Central memory CD8-positive, alpha-beta T cell (primary cell): ENCODE results near the gene BAG1.

ENCODE experiments used
- ATAC-seq: fragments of 150-1000 bp; cut with Tn5 transposase; replicated peaks from 2 replicates; pipeline ENCODE4 v1.10.0; 2022; ENCODE audit warnings: mild to moderate bottlenecking, moderate FRiP score, moderate number of reproducible peaks; ENCODE audit not compliant: poor library complexity, severe bottlenecking; ENCODE audit errors: extremely low read depth
- DNase-seq, 2 donors: peaks; one replicate each; pipeline ENCODE4 v3.0.0; 2021; ENCODE audit warnings: low spot score in 2 of 2
- H3K27ac Mint-ChIP-seq: one replicate; pipeline ENCODE4 v1.8.0; 2022; ENCODE audit warnings: low read depth, mild to moderate bottlenecking, moderate library complexity, mixed read lengths
- H3K27me3 Mint-ChIP-seq: one replicate; pipeline ENCODE4 v1.8.0; 2022; ENCODE audit warnings: mixed read lengths
- H3K36me3 Mint-ChIP-seq: one replicate; pipeline ENCODE4 v1.8.0; 2022; ENCODE audit warnings: mild to moderate bottlenecking, moderate library complexity, mixed read lengths; ENCODE audit not compliant: insufficient read depth
- H3K4me1 Mint-ChIP-seq: one replicate; pipeline ENCODE4 v1.8.0; 2022; ENCODE audit warnings: mixed read lengths
- H3K4me3 Mint-ChIP-seq: one replicate; pipeline ENCODE4 v1.8.0; 2022; ENCODE audit warnings: mild to moderate bottlenecking, moderate library complexity, mixed read lengths
- H3K9me3 Mint-ChIP-seq: one replicate; pipeline ENCODE4 v1.8.0; 2022; ENCODE audit warnings: mixed read lengths

The BAG1 gene

DNA sequence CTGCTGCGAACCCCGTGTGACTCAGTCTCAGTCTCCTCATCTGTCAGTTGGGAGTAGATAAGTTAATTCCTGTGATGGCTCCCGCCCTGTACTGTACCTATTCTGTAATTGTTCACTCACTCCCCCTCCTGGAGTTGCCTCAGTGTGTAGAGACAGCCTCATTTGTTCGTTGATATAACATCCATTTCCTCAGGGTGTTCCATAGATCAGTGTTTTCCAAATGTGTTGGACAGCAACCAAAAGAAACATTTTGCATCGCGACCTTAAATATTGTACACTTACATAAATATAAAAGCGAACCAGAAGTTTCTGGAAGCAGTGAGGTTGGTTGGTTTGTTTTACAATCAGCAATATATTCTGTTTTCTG is 26.5 kb upstream of the BAG1 start:
- Mint-ChIP-seq H3K9me3 (no peaks in the 10 kb centered on the region), H3K36me3 (peaks cover 27% of the 10 kb centered on the region), H3K27ac (peak overlapping the region; percentile 97), H3K27me3 (no peaks in the 10 kb centered on the region), H3K4me1 (peaks cover 38% of the 10 kb centered on the region), H3K4me3 (peak overlapping the region; percentile 84)
- ATAC-seq = no peak
- DNase-seq = no peak

DNA sequence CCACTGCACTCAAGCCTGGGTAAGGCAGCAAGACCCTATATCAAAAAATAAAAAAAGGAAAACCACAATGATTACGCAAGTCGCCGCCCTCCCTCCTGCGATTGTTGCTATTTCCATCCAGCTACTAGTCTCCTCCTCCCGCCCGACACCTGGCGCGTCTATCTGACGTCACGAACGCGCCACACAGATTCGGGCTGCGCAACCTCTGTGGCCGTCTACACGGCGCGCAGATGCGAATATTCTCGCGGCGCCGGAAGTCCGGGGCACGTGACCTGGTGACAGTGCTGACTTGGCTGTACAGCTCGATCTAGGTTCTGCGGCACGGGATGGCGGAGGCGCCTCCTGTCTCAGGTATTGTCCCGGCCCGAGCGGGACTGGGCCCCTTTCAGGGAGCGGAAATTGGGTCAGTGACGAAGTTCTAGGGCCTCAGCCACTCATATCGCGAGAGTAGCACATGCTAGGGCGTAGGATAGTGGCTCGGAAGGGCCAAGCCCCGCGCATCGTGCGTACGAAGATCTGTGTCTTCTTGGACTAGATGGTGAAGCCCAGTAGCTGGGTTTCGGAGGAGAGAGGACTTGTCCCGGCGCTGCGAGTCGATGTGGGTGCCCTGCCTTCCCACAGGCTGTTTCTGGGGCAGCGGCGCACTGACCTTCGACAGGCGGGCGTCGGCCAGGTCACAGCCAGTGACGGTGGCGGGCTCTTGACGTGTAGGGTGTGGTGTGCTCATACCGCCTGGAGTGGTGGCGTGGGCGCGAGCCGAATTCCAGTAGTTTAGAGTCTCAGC is 25.9 kb upstream of the BAG1 start, which contains the start of gene NFX1:
TSS of gene NFX1 (plus strand) at position 270 of the 784 bp plus-strand sequence. CDS start at position 327, 57 bp downstream.
- peak; percentile 88 for ATAC-seq
- H3K27me3 Mint-ChIP-seq = no peaks in the 10 kb centered on the region

GRCh38 chr9:33289936-33290246 is 25.4 kb upstream of the BAG1 start:
- Mint-ChIP-seq H3K36me3 (peaks cover 26% of the 10 kb centered on the region), H3K4me1 (peaks cover 35% of the 10 kb centered on the region), H3K27ac (peak overlapping the region; percentile 97), H3K9me3 (no peaks in the 10 kb centered on the region), H3K27me3 (no peaks in the 10 kb centered on the region), H3K4me3 (peak overlapping the region; percentile 84)
- ATAC-seq (no peak), DNase-seq (no peak)

More for the DNA sequence above, 25.9 kb upstream of the BAG1 start, which contains the start of gene NFX1:
- DNase-seq = peak; percentile 95 to 99
- Mint-ChIP-seq H3K4me3 (peak within 1 kb of the TSS; percentile 84), H3K27ac (peak within 1 kb of the TSS; percentile 97), H3K4me1 (peaks cover 36% of the 10 kb centered on the region), H3K9me3 (no peaks in the 10 kb centered on the region), H3K36me3 (peaks cover 26% of the 10 kb centered on the region)

DNA sequence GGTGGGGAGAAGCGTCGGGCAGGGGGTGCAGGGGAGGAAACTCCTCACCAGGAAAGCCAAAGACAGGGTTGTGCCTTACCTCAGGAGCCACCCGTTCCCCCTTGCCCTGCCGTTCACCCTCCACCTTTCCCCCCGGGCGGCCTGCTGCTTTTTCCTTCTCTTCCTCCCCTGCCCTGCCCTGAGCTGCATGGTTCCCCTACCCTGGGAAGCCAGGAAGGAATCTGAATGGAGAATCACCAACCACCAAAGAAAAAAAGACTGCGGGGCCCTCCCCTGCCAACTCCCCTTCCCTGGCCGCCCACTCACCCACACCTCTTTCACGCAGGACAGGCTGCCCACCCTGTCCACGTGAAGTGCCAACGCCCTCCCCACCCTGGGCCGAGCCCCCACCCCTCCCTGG is 25.0 kb upstream of the BAG1 start:
- Mint-ChIP-seq H3K27me3 (no peaks in the 10 kb centered on the region), H3K4me1 (peaks cover 31% of the 10 kb centered on the region), H3K9me3 (no peaks in the 10 kb centered on the region), H3K4me3 (peak overlapping the region; percentile 84), H3K36me3 (peaks cover 22% of the 10 kb centered on the region), H3K27ac (peak overlapping the region; percentile 97)
- DNase-seq = no peak
- ATAC-seq = no peak

DNA sequence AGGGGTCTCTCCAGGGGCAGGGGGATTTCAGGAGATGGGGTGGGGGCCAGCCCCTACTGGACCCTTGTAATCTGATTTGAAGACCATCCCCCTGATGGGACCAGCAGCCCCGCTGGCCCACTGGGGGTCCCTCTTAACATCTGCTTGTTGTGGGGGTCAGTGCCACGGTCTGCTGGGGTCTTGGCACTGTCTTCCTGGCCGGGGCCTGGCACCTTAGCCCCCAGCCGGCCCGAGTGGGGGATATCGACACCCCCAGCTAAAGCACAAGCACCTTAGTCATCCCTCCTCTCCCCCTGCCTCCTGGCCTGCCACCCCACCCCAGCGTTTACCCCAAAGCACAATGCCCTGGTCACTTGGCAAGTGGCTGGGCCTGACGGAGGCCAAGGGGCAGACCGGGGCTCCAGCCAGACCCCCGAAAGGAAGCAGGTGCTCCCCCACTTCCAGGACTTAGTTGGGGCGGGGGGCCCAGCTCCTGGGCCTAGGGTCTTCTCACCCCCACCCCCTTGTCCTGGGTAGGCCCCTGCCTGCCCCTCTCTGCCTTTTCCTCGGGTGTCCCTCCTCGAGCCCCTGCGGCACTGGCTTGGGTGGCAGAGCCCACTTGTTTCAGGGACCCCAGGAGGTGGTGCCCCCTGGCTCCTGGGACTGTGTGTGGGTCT is 24.4 kb upstream of the BAG1 start:
- H3K9me3 Mint-ChIP-seq = no peaks in the 10 kb centered on the region
- peak overlapping the region; percentile 84 for H3K4me3 Mint-ChIP-seq
- no peaks in the 10 kb centered on the region for H3K27me3 Mint-ChIP-seq
- H3K4me1 Mint-ChIP-seq = peaks cover 29% of the 10 kb centered on the region
- ATAC-seq (no peak), DNase-seq (no peak)
- peaks cover 18% of the 10 kb centered on the region for H3K36me3 Mint-ChIP-seq
- peak overlapping the region; percentile 97 for H3K27ac Mint-ChIP-seq

- DNase-seq (no peak), ATAC-seq (no peak)
- H3K9me3 Mint-ChIP-seq = no peaks in the 10 kb centered on the region
Observed at GRCh38 chr9:33288235-33288634, 23.7 kb upstream of the BAG1 start.

GRCh38 chr9:33287087-33287490 is 22.6 kb upstream of the BAG1 start:
- no peak overlapping the region for H3K4me3 Mint-ChIP-seq
- H3K4me1 Mint-ChIP-seq = peaks cover 13% of the 10 kb centered on the region
- DNase-seq (peak in 1 of 2 donors; percentile 46), ATAC-seq (no peak)
- H3K27ac Mint-ChIP-seq = no peak overlapping the region
- H3K9me3 Mint-ChIP-seq = no peaks in the 10 kb centered on the region
- H3K36me3 Mint-ChIP-seq = peaks cover 18% of the 10 kb centered on the region
- no peaks in the 10 kb centered on the region for H3K27me3 Mint-ChIP-seq

More at GRCh38 chr9:33288235-33288634, 23.7 kb upstream of the BAG1 start:
- H3K27me3 Mint-ChIP-seq = no peaks in the 10 kb centered on the region
- H3K27ac Mint-ChIP-seq = no peak overlapping the region
- peaks cover 18% of the 10 kb centered on the region for H3K36me3 Mint-ChIP-seq
- peaks cover 25% of the 10 kb centered on the region for H3K4me1 Mint-ChIP-seq
- no peak overlapping the region for H3K4me3 Mint-ChIP-seq

DNA sequence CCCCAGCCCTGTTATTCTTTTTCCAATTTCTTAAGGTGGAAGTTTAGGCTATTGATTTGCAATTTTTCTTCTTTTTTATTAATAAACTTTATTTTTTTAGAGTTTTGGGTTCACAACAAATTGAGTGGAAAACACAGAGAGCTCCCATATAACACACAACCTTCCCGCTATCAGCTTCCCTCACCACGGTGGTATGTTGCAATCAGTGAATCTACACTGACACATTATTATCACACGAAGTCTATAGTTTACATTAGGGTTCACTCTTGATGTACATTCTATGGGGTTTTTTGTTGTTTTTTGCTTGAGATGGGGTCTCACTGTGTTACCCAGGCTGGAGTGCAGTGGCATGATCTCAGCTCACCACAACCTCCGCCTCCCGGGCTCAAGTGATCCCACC is 21.0 kb upstream of the BAG1 start:
- no peaks in the 10 kb centered on the region for H3K27me3 Mint-ChIP-seq
- ATAC-seq (no peak), DNase-seq (no peak)
- H3K4me3 Mint-ChIP-seq = no peak overlapping the region
- H3K9me3 Mint-ChIP-seq = no peaks in the 10 kb centered on the region
- H3K4me1 Mint-ChIP-seq = peaks cover 2% of the 10 kb centered on the region
- peaks cover 15% of the 10 kb centered on the region for H3K36me3 Mint-ChIP-seq
- H3K27ac Mint-ChIP-seq = no peak overlapping the region

GRCh38 chr9:33277484-33277883 is 13.0 kb upstream of the BAG1 start:
- Mint-ChIP-seq H3K27me3 (no peaks in the 10 kb centered on the region), H3K4me3 (no peak overlapping the region), H3K4me1 (peaks cover 6% of the 10 kb centered on the region), H3K9me3 (no peaks in the 10 kb centered on the region), H3K36me3 (peaks cover 67% of the 10 kb centered on the region), H3K27ac (peak overlapping the region; percentile 16)
- ATAC-seq (no peak), DNase-seq (no peak)

DNA sequence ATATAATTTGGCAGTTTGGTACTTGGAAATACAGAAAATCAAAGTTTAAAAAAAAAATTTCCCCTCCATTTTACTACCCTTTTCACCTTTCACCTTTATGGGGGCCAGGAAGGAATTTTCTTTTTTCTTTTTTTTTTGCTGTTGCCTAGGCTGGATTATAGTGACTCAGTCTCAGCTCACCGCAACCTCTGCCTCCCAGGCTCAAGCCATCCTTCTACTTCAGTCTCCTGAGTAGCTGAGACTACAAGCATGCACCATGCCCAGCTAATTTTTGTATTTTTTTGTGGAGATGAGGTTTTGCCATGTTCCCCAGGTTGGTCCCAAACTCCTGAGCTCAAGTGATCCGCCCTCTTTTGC is 9.4 kb upstream of the BAG1 start:
- no peaks in the 10 kb centered on the region for H3K9me3 Mint-ChIP-seq
- ATAC-seq (no peak), DNase-seq (no peak)
- no peak overlapping the region for H3K27ac Mint-ChIP-seq
- peaks cover 13% of the 10 kb centered on the region for H3K4me1 Mint-ChIP-seq
- no peaks in the 10 kb centered on the region for H3K27me3 Mint-ChIP-seq
- no peak overlapping the region for H3K4me3 Mint-ChIP-seq
- peaks cover 78% of the 10 kb centered on the region for H3K36me3 Mint-ChIP-seq

GRCh38 chr9:33273266-33273971 is 8.9 kb upstream of the BAG1 start:
- ATAC-seq (no peak), DNase-seq (no peak)
- H3K36me3 Mint-ChIP-seq = peaks cover 73% of the 10 kb centered on the region
- H3K9me3 Mint-ChIP-seq = no peaks in the 10 kb centered on the region
- no peak overlapping the region for H3K27ac Mint-ChIP-seq
- no peaks in the 10 kb centered on the region for H3K27me3 Mint-ChIP-seq
- H3K4me1 Mint-ChIP-seq = peaks cover 13% of the 10 kb centered on the region
- H3K4me3 Mint-ChIP-seq = no peak overlapping the region

DNA sequence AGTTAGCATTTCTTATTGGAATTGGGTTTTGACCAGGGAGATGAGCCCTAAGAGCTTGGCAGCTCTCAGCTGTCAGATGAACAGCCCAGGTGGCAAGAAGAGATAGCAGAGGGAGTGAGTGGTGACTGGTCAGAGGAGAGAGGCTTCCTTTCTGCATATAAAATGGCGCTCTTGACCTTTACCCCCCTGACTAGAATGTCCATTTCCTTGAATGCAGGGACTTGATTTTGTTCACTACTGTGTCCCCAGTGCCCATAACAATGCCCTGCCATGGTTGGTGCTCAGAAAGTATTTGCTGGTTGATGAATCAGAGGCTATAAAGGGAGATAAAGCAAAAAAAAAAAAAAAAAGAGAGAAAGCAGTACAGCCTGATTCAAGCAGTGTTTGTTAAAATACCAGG is 7.6 kb upstream of the BAG1 start:
- Mint-ChIP-seq H3K27me3 (no peaks in the 10 kb centered on the region), H3K27ac (no peak overlapping the region), H3K4me1 (peaks cover 17% of the 10 kb centered on the region), H3K9me3 (no peaks in the 10 kb centered on the region), H3K36me3 (peaks cover 68% of the 10 kb centered on the region), H3K4me3 (no peak overlapping the region)
- DNase-seq (no peak), ATAC-seq (no peak)

GRCh38 chr9:33270146-33270545 is 5.6 kb upstream of the BAG1 start:
- no peaks in the 10 kb centered on the region for H3K27me3 Mint-ChIP-seq
- ATAC-seq (no peak), DNase-seq (no peak)
- H3K27ac Mint-ChIP-seq = no peak overlapping the region
- no peak overlapping the region for H3K4me3 Mint-ChIP-seq
- peaks cover 35% of the 10 kb centered on the region for H3K4me1 Mint-ChIP-seq
- H3K36me3 Mint-ChIP-seq = peaks cover 60% of the 10 kb centered on the region
- H3K9me3 Mint-ChIP-seq = no peaks in the 10 kb centered on the region
